ENCODE results near the gene MARCHF9.

Gene MARCHF9

GRCh38 chr12:57738661-57739237, 16.2 kb upstream of the MARCHF9 start, which contains the start of gene AGAP2:
Gene AGAP2 (minus strand): TSS chr12:57738742. CDS start chr12:57738246, 496 bp downstream.
- DNase-seq: peak; percentile 52 to 64

GRCh38 chr12:57739387-57739786, 15.5 kb upstream of the MARCHF9 start:
- peak; percentile 62 to 70 for DNase-seq

GRCh38 chr12:57739914-57740538, 14.9 kb upstream of the MARCHF9 start:
- no peak for DNase-seq

GRCh38 chr12:57740656-57741412, 14.1 kb upstream of the MARCHF9 start:
- peak in 1 of 2 experiments; percentile 11 for DNase-seq

GRCh38 chr12:57741413-57741789, 13.5 kb upstream of the MARCHF9 start:
- DNase-seq: no peak

- DNase-seq: peak in 1 of 2 experiments; percentile 15
These were observed 12.8 kb upstream of the MARCHF9 start for GRCh38 chr12:57741844-57742738.

- no peak for DNase-seq
These were observed 11.1 kb upstream of the MARCHF9 start for GRCh38 chr12:57743769-57744168.

- DNase-seq: no peak
These were observed 10.6 kb upstream of the MARCHF9 start for GRCh38 chr12:57744194-57744776.

- DNase-seq: peak; percentile 93 to 98
These were observed 10.0 kb upstream of the MARCHF9 start, which contains the start of gene TSPAN31 for GRCh38 chr12:57744777-57745484. Gene TSPAN31 (plus strand): TSS chr12:57745039. CDS start chr12:57745155, 116 bp downstream.

- peak in 1 of 2 experiments; percentile 37 for DNase-seq
These were observed 9.4 kb upstream of the MARCHF9 start for GRCh38 chr12:57745485-57745881.

- no peak for DNase-seq
These were observed 8.9 kb upstream of the MARCHF9 start for GRCh38 chr12:57746025-57746424.

GRCh38 chr12:57749061-57749460, 5.8 kb upstream of the MARCHF9 start:
- no peak for DNase-seq

GRCh38 chr12:57750561-57751431, 4.1 kb upstream of the MARCHF9 start:
- DNase-seq: no peak

GRCh38 chr12:57751432-57751787, 3.5 kb upstream of the MARCHF9 start:
- peak in 1 of 2 experiments; percentile 46 for DNase-seq

- DNase-seq: peak; percentile 98 to 99
These were observed 2.9 kb upstream of the MARCHF9 start, which contains the start of gene CDK4 for GRCh38 chr12:57751788-57752667. Gene CDK4 (minus strand): TSS chr12:57752310. CDS start chr12:57751717, 593 bp downstream.

- DNase-seq: no peak
These were observed 2.3 kb upstream of the MARCHF9 start for GRCh38 chr12:57752668-57753000.

- DNase-seq: peak in 1 of 2 experiments; percentile 24
These were observed 1.1 kb upstream of the MARCHF9 start for GRCh38 chr12:57753756-57754337.

GRCh38 chr12:57755194-57755453, 221 bp downstream of the MARCHF9 start:
- no peak for DNase-seq
